Loucy (cell line): Measurements from ENCODE around the gene ZMAT5.

ENCODE experiments used
- H2AFZ ChIP-seq: fragments of 200-600 bp; sonication (generic); 2 replicates; pipeline ENCODE4 v1.6.0; 2016; ENCODE audit warnings: antibody characterized with exemption, mild to moderate bottlenecking, low read length, moderate library complexity
- H3F3A ChIP-seq: fragments of 200-600 bp; 2 replicates; pipeline ENCODE4 v1.6.0; 2016; ENCODE audit warnings: antibody characterized with exemption, low read depth, mild to moderate bottlenecking
- H3K27me3 ChIP-seq: fragments of 200-600 bp; sonication (generic); 2 replicates; pipeline ENCODE4 v1.6.1; 2014; ENCODE audit warnings: low read length, mild to moderate bottlenecking; ENCODE audit not compliant: insufficient read depth, poor library complexity, severe bottlenecking
- H3K36me3 ChIP-seq: fragments of 200-600 bp; sonication (generic); 2 replicates; pipeline ENCODE4 v1.6.1; 2016; ENCODE audit warnings: low read length; ENCODE audit not compliant: insufficient read depth
- H3K4me1 ChIP-seq: fragments of 200-600 bp; sonication (generic); 2 replicates; pipeline ENCODE4 v1.5.1; 2014; ENCODE audit warnings: low read length, mild to moderate bottlenecking; ENCODE audit not compliant: insufficient read depth, poor library complexity, severe bottlenecking
- H3K4me2 ChIP-seq: fragments of 200-600 bp; sonication (generic); 2 replicates; pipeline ENCODE4 v1.6.0; 2014; ENCODE audit warnings: antibody characterized with exemption, low read length, low read depth, mild to moderate bottlenecking; ENCODE audit not compliant: poor library complexity, severe bottlenecking
- H3K4me3 ChIP-seq: fragments of 200-600 bp; sonication (generic); 2 replicates; pipeline ENCODE4 v1.5.1; 2014; ENCODE audit warnings: low read length, mild to moderate bottlenecking, mixed read lengths; ENCODE audit not compliant: poor library complexity, severe bottlenecking
- H3K79me2 ChIP-seq: fragments of 200-600 bp; sonication (generic); 2 replicates; pipeline ENCODE4 v1.6.1; 2014; ENCODE audit warnings: low read length; ENCODE audit not compliant: insufficient read depth
- H3K9ac ChIP-seq: fragments of 200-600 bp; sonication (generic); 2 replicates; pipeline ENCODE4 v1.6.0; 2014; ENCODE audit warnings: mild to moderate bottlenecking, low read depth, low read length, moderate library complexity; ENCODE audit not compliant: poor library complexity, severe bottlenecking
- H3K9me2 ChIP-seq: fragments of 200-600 bp; sonication (generic); replicated peaks from 2 replicates; pipeline ENCODE4 v1.6.1; 2016; ENCODE audit warnings: low read depth, low read length, mixed read lengths
- H3K9me3 ChIP-seq: fragments of 200-600 bp; sonication (generic); 2 replicates; pipeline ENCODE4 v1.6.1; 2014; ENCODE audit warnings: mild to moderate bottlenecking, antibody characterized with exemption, low read length, low read depth; ENCODE audit not compliant: insufficient read depth
- H4K20me1 ChIP-seq: fragments of 200-600 bp; sonication (generic); 2 replicates; pipeline ENCODE4 v1.6.0; 2014; ENCODE audit warnings: antibody characterized with exemption, low read length, mild to moderate bottlenecking; ENCODE audit not compliant: insufficient read depth, poor library complexity, severe bottlenecking
- CTCF ChIP-seq: fragments of 200-600 bp; sonication (generic); conservative IDR thresholded peaks from 2 replicates; pipeline ENCODE4 v1.5.1; 2014; ENCODE audit warnings: mild to moderate bottlenecking, antibody characterized with exemption, low read length
- EZH2phosphoT487 ChIP-seq: fragments of 200-600 bp; IDR thresholded peaks from 2 replicates; pipeline ENCODE4 v1.6.1; 2018; ENCODE audit warnings: antibody characterized with exemption, mild to moderate bottlenecking, moderate library complexity, borderline replicate concordance

Gene ZMAT5

GRCh38 chr22:29722587-29722986 is 44.2 kb downstream of the ZMAT5 start:
- Histone ChIP-seq H3K79me2 (no peaks in the 10 kb centered on the region), H3K9me2 (no peaks in the 10 kb centered on the region), H4K20me1 (no peaks in the 10 kb centered on the region), H3K9me3 (no peaks in the 10 kb centered on the region), H3K36me3 (no peaks in the 10 kb centered on the region), H2AFZ (no peak overlapping the region), H3K4me2 (no peak overlapping the region), H3K4me1 (no peaks in the 10 kb centered on the region), H3F3A (no peaks in the 10 kb centered on the region), H3K4me3 (no peak overlapping the region), H3K9ac (no peak overlapping the region), H3K27me3 (no peaks in the 10 kb centered on the region)
- TF ChIP-seq CTCF (no peak), EZH2phosphoT487 (no peak)

DNA sequence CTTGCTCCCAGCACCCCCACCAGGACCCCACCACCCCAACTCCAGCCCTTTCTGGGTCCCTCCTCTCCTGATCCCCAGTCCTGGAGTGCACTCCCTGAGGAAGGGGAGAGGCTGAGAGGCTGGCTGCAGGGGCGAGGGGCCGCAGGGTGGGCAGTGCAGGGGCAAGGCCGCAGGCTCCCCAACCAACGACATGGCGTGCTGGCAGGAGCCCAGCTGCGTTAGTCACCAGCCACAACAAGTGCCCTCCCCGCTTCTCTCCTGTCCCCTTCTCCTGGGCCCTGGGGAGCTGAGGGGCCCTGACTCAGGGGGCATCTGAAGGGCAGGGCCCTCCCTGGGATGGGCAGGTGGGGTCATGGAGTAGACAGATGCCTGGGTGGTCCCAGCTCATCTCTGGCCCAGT is 44.7 kb downstream of the ZMAT5 start:
- no peaks in the 10 kb centered on the region for H4K20me1 ChIP-seq
- H3K9me2 ChIP-seq, result no peaks in the 10 kb centered on the region
- H3K4me1 ChIP-seq, result no peaks in the 10 kb centered on the region
- H3K4me2 ChIP-seq, result no peak overlapping the region
- no peak overlapping the region for H2AFZ ChIP-seq
- no peak overlapping the region for H3K4me3 ChIP-seq
- TF ChIP-seq EZH2phosphoT487 (no peak), CTCF (no peak)
- H3K36me3 ChIP-seq, result no peaks in the 10 kb centered on the region
- no peaks in the 10 kb centered on the region for H3K79me2 ChIP-seq
- no peak overlapping the region for H3K9ac ChIP-seq
- H3K9me3 ChIP-seq, result no peaks in the 10 kb centered on the region
- no peaks in the 10 kb centered on the region for H3F3A ChIP-seq
- no peaks in the 10 kb centered on the region for H3K27me3 ChIP-seq

DNA sequence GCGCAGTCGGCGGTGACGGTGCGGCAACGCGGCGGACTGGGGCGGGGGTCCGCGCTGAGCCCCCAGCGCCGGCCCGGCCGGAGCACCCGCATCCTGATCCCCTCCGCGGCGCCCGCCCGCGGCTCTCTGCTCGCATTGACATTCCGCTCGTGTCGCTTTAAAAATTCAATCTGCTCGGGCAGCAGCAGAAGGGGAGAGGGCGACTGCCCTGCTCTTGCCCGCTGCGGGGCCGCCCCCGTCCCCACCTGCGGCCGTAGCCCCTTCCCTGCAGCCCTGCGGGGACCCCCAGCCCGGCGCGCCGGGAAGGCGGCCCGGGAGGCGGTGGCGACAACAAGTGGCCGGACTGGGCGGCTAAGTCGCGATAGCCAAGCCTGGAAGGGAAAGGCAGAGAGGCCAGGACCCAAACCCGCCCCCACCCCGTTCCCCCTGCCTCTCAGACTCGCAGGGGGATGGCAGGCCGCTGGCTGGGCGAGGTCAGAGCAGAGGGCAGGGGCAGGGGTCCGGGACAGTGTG is 45.9 kb downstream of the ZMAT5 start:
- no peaks in the 10 kb centered on the region for H3K9me2 ChIP-seq
- H3K9me3 ChIP-seq, result no peaks in the 10 kb centered on the region
- no peak overlapping the region for H3K9ac ChIP-seq
- H2AFZ ChIP-seq, result no peak overlapping the region
- TF ChIP-seq CTCF, result no peak
- H3K79me2 ChIP-seq, result no peaks in the 10 kb centered on the region
- H3F3A ChIP-seq, result no peaks in the 10 kb centered on the region
- no peaks in the 10 kb centered on the region for H3K36me3 ChIP-seq
- no peaks in the 10 kb centered on the region for H3K4me1 ChIP-seq
- H3K4me3 ChIP-seq, result no peak overlapping the region
- no peak overlapping the region for H3K4me2 ChIP-seq
- no peaks in the 10 kb centered on the region for H3K27me3 ChIP-seq
- H4K20me1 ChIP-seq, result no peaks in the 10 kb centered on the region
